Measurements from ENCODE around the gene PISD. TPM values are rescaled to one million over a fixed set of nuclear protein-coding genes. Genes with fewer than 3 reads are reported as not detected.
A peak's percentile ranks its signal among the peaks of the same experiment; 100 is the strongest.
"Not testable (repeated sequence)": the region's sequence is repeated elsewhere in the genome, so short reads cannot be mapped to it uniquely, and the experiment has no call there.

The PISD gene
- total RNA-seq, 2 experiments from 2014 or later, result 45.6 to 45.7 TPM

- H3K9me3 Mint-ChIP-seq, result no peaks in the 10 kb centered on the region
- H3K36me3 Mint-ChIP-seq (ENCODE audit: low read depth), result peaks cover 11% of the 10 kb centered on the region
- H3K27me3 Mint-ChIP-seq (ENCODE audit: low read depth), result no peaks in the 10 kb centered on the region
- H3K27ac Mint-ChIP-seq, result peak overlapping the region; percentile 42
- no peak overlapping the region for H3K4me3 Mint-ChIP-seq
- H3K4me1 Mint-ChIP-seq (ENCODE audit: low read depth), result no peaks in the 10 kb centered on the region
- intact Hi-C loops (cut with micrococcal nuclease), result no loop called here
- DNase-seq, result no peak
- CTCF ChIA-PET, result no interaction called here
Observed at GRCh38 chr22:31595271-31595670, 66.7 kb downstream of the PISD start.

- H3K27me3 Mint-ChIP-seq (ENCODE audit: low read depth); CTCF ChIA-PET; DNase-seq; H3K4me3 Mint-ChIP-seq; intact Hi-C loops (cut with micrococcal nuclease); H3K9me3 Mint-ChIP-seq; H3K27ac Mint-ChIP-seq: not testable (repeated sequence)
- Mint-ChIP-seq H3K36me3 (ENCODE audit: low read depth) (peaks cover 38% of the 10 kb centered on the region), H3K4me1 (ENCODE audit: low read depth) (peaks cover 21% of the 10 kb centered on the region)
Observed at GRCh38 chr22:31590161-31590560, 71.9 kb downstream of the PISD start.

GRCh38 chr22:31588970-31589675 lies 72.9 kb downstream of the PISD start:
- Mint-ChIP-seq H3K4me1 (ENCODE audit: low read depth) (peaks cover 32% of the 10 kb centered on the region), H3K27me3 (ENCODE audit: low read depth) (no peaks in the 10 kb centered on the region), H3K9me3 (no peaks in the 10 kb centered on the region), H3K4me3 (no peak overlapping the region), H3K27ac (no peak overlapping the region), H3K36me3 (ENCODE audit: low read depth) (peaks cover 42% of the 10 kb centered on the region)
- CTCF ChIA-PET, result no interaction called here
- intact Hi-C loops (cut with micrococcal nuclease), result no loop called here
- DNase-seq, result no peak

GRCh38 chr22:31586137-31586920 lies 75.7 kb downstream of the PISD start:
- Mint-ChIP-seq H3K27me3 (ENCODE audit: low read depth) (no peaks in the 10 kb centered on the region), H3K4me1 (ENCODE audit: low read depth) (peaks cover 50% of the 10 kb centered on the region)
- intact Hi-C loops (cut with micrococcal nuclease), result no loop called here

GRCh38 chr22:31585161-31585859 lies 76.7 kb downstream of the PISD start:
- intact Hi-C loops (cut with micrococcal nuclease), result no loop called here

More at GRCh38 chr22:31586137-31586920, 75.7 kb downstream of the PISD start:
- peaks cover 48% of the 10 kb centered on the region for H3K36me3 Mint-ChIP-seq (ENCODE audit: low read depth)
- no peaks in the 10 kb centered on the region for H3K9me3 Mint-ChIP-seq
- no peak overlapping the region for H3K4me3 Mint-ChIP-seq
- peak overlapping the region; percentile 55 for H3K27ac Mint-ChIP-seq
- DNase-seq, result no peak
- CTCF ChIA-PET, result no interaction called here

GRCh38 chr22:31584804-31585160 lies 77.2 kb downstream of the PISD start:
- Mint-ChIP-seq H3K27me3 (ENCODE audit: low read depth) (no peaks in the 10 kb centered on the region), H3K4me3 (no peak overlapping the region)
- DNase-seq, result no peak

More at GRCh38 chr22:31585161-31585859, 76.7 kb downstream of the PISD start:
- H3K27me3 Mint-ChIP-seq (ENCODE audit: low read depth), result no peaks in the 10 kb centered on the region
- peaks cover 50% of the 10 kb centered on the region for H3K4me1 Mint-ChIP-seq (ENCODE audit: low read depth)
- peaks cover 51% of the 10 kb centered on the region for H3K36me3 Mint-ChIP-seq (ENCODE audit: low read depth)
- peak; percentile 28 for DNase-seq
- H3K27ac Mint-ChIP-seq, result no peak overlapping the region
- H3K4me3 Mint-ChIP-seq, result no peak overlapping the region
- no peaks in the 10 kb centered on the region for H3K9me3 Mint-ChIP-seq
- CTCF ChIA-PET, result interaction anchor here (0.6 to 1.0 kb wide), 3 partner anchors 29 to 57 kb away, joined by 3 to 7 read pairs (median 4); no protein-coding TSS in a partner anchor

GRCh38 chr22:31583861-31584485 lies 78.0 kb downstream of the PISD start:
- Mint-ChIP-seq H3K27ac (no peak overlapping the region), H3K36me3 (ENCODE audit: low read depth) (peaks cover 52% of the 10 kb centered on the region), H3K9me3 (no peaks in the 10 kb centered on the region), H3K4me1 (ENCODE audit: low read depth) (peaks cover 50% of the 10 kb centered on the region), H3K4me3 (no peak overlapping the region), H3K27me3 (ENCODE audit: low read depth) (no peaks in the 10 kb centered on the region)
- intact Hi-C loops (cut with micrococcal nuclease), result no loop called here
- DNase-seq, result no peak
- CTCF ChIA-PET, result interaction anchor here (0.8 kb wide), 1 partner anchor 27 kb away, joined by 3 read pairs; no protein-coding TSS in a partner anchor

More at GRCh38 chr22:31584804-31585160, 77.2 kb downstream of the PISD start:
- Mint-ChIP-seq H3K36me3 (ENCODE audit: low read depth) (peaks cover 55% of the 10 kb centered on the region), H3K27ac (no peak overlapping the region), H3K4me1 (ENCODE audit: low read depth) (peaks cover 50% of the 10 kb centered on the region), H3K9me3 (no peaks in the 10 kb centered on the region)
- intact Hi-C loops (cut with micrococcal nuclease), result no loop called here
- CTCF ChIA-PET, result interaction anchor here (0.6 to 1.0 kb wide), 2 partner anchors 29 to 46 kb away, joined by 3 to 7 read pairs; no protein-coding TSS in a partner anchor

GRCh38 chr22:31579835-31580242 lies 82.2 kb downstream of the PISD start:
- Mint-ChIP-seq H3K4me3 (no peak overlapping the region), H3K9me3 (no peaks in the 10 kb centered on the region), H3K4me1 (ENCODE audit: low read depth) (peaks cover 26% of the 10 kb centered on the region), H3K27me3 (ENCODE audit: low read depth) (no peaks in the 10 kb centered on the region), H3K27ac (no peak overlapping the region), H3K36me3 (ENCODE audit: low read depth) (peaks cover 36% of the 10 kb centered on the region)
- intact Hi-C loops (cut with micrococcal nuclease), result no loop called here
- CTCF ChIA-PET, result no interaction called here
- DNase-seq, result no peak

- peaks cover 30% of the 10 kb centered on the region for H3K36me3 Mint-ChIP-seq (ENCODE audit: low read depth)
- intact Hi-C loops (cut with micrococcal nuclease), result no loop called here
- peaks cover 12% of the 10 kb centered on the region for H3K4me1 Mint-ChIP-seq (ENCODE audit: low read depth)
- DNase-seq, result no peak
- H3K27ac Mint-ChIP-seq, result no peak overlapping the region
- H3K4me3 Mint-ChIP-seq, result no peak overlapping the region
- no peaks in the 10 kb centered on the region for H3K27me3 Mint-ChIP-seq (ENCODE audit: low read depth)
- CTCF ChIA-PET, result no interaction called here
- H3K9me3 Mint-ChIP-seq, result no peaks in the 10 kb centered on the region
Observed at GRCh38 chr22:31578171-31578570, 83.8 kb downstream of the PISD start.

- Mint-ChIP-seq H3K27me3 (ENCODE audit: low read depth) (no peaks in the 10 kb centered on the region), H3K9me3 (no peaks in the 10 kb centered on the region), H3K4me1 (ENCODE audit: low read depth) (peaks cover 12% of the 10 kb centered on the region), H3K27ac (no peak overlapping the region), H3K4me3 (no peak overlapping the region), H3K36me3 (ENCODE audit: low read depth) (peaks cover 33% of the 10 kb centered on the region)
- no peak for DNase-seq
- intact Hi-C loops (cut with micrococcal nuclease), result no loop called here
- CTCF ChIA-PET, result no interaction called here
Observed at GRCh38 chr22:31577711-31578110, 84.3 kb downstream of the PISD start.

- Mint-ChIP-seq H3K4me3 (no peak overlapping the region), H3K36me3 (ENCODE audit: low read depth) (peaks cover 36% of the 10 kb centered on the region), H3K27me3 (ENCODE audit: low read depth) (no peaks in the 10 kb centered on the region), H3K27ac (peak overlapping the region; percentile 28), H3K4me1 (ENCODE audit: low read depth) (peaks cover 3% of the 10 kb centered on the region), H3K9me3 (no peaks in the 10 kb centered on the region)
- intact Hi-C loops (cut with micrococcal nuclease), result no loop called here
- DNase-seq, result no peak
- CTCF ChIA-PET, result no interaction called here
Observed at GRCh38 chr22:31575190-31575589, 86.8 kb downstream of the PISD start.
